H1 (cell line): ENCODE results near the gene ZSCAN22. TPM values are rescaled to one million over a fixed set of nuclear protein-coding genes. Genes with fewer than 3 reads are reported as not detected.

Source experiments
- CTCF ChIA-PET: fragments of 300-600 bp; sonication (Branson Sonifier 250); formaldehyde crosslinking; loops from one replicate; lab custom pipeline; 2021; ENCODE audit not compliant: partially characterized antibody; lab: Charles Lee
- POLR2A ChIA-PET: fragments of 300-600 bp; sonication (Branson Sonifier 250); formaldehyde crosslinking; loops from one replicate; lab custom pipeline; 2021; ENCODE audit warnings: inconsistent platforms; ENCODE audit not compliant: partially characterized antibody; lab: Charles Lee
- DNase-seq, 2 experiments: peaks; one replicate each; pipeline versions ENCODE4 v3.0.0 to v3.0.0-alpha.2; 2010 to 2022; ENCODE audit warnings: low spot score in 2 of 2, low read depth in 1 of 2, mixed read lengths in 1 of 2
- FAIRE-seq: peaks from 2 replicates; lab custom pipeline; 2011; peaks lifted over from hg19 to GRCh38; lab: Jason Lieb, UNC
- H2AFZ ChIP-seq: 2 replicates; pipeline ENCODE4 v1.8.1; 2012; ENCODE audit warnings: low read length, inconsistent platforms
- H2AK5ac ChIP-seq: 2 replicates; pipeline ENCODE4 v1.6.1; 2013; ENCODE audit warnings: low read depth, low read length
- H2BK120ac ChIP-seq: replicated peaks from 2 replicates; pipeline ENCODE3; 2013; ENCODE audit warnings: low read depth, low read length, inconsistent platforms
- H2BK12ac ChIP-seq: 2 replicates; pipeline ENCODE4 v1.6.1; 2013; ENCODE audit warnings: low read depth, low read length
- H2BK15ac ChIP-seq: 2 replicates; pipeline ENCODE4 v1.6.1; 2013; ENCODE audit warnings: low read length
- H2BK20ac ChIP-seq: 2 replicates; pipeline ENCODE4 v1.6.1; 2013; ENCODE audit warnings: low read length
- H2BK5ac ChIP-seq: 2 replicates; pipeline ENCODE4 v1.6.1; 2013; ENCODE audit warnings: low read depth, low read length
- H3K14ac ChIP-seq: 2 replicates; pipeline ENCODE4 v1.6.1; 2013; ENCODE audit warnings: inconsistent platforms; ENCODE audit not compliant: insufficient read length
- H3K18ac ChIP-seq: 2 replicates; pipeline ENCODE4 v1.6.1; 2013; ENCODE audit warnings: low read length; ENCODE audit errors: extremely low read depth
- H3K23ac ChIP-seq: 2 replicates; pipeline ENCODE4 v1.6.1; 2013; ENCODE audit warnings: inconsistent platforms; ENCODE audit not compliant: insufficient read length
- H3K23me2 ChIP-seq: 2 replicates; pipeline ENCODE4 v1.6.1; 2013; ENCODE audit warnings: low read depth, low read length
- H3K27ac ChIP-seq: 2 replicates; pipeline ENCODE4 v1.6.1; 2011; ENCODE audit warnings: low read depth, low read length, inconsistent platforms
- H3K27me3 ChIP-seq, 4 experiments: replicated peaks in 1 of 4; 1 replicate in 1 of 4; 2 replicates in 3 of 4; pipeline versions ENCODE4 v1.6.1 to v1.8.1; 2011 to 2013; ENCODE audit warnings: low read length in 3 of 4, mild to moderate bottlenecking in 3 of 4, inconsistent platforms in 2 of 4, mixed read lengths in 2 of 4, moderate library complexity in 1 of 4; ENCODE audit not compliant: control insufficient read depth in 3 of 4, insufficient read depth in 3 of 4; ENCODE audit errors: extremely low read depth in 1 of 4
- H3K36me3 ChIP-seq, 4 experiments: 2 replicates each; pipeline versions ENCODE4 v1.6.1 to v1.8.1; 2011 to 2013; ENCODE audit warnings: mild to moderate bottlenecking in 4 of 4, low read length in 3 of 4, moderate library complexity in 2 of 4, control low read depth in 1 of 4, inconsistent platforms in 1 of 4; ENCODE audit not compliant: insufficient read depth in 4 of 4, control insufficient read depth in 2 of 4
- H3K4ac ChIP-seq: replicated peaks from 2 replicates; pipeline ENCODE3; 2013; ENCODE audit warnings: low read length, low read depth, mixed read lengths, inconsistent platforms; ENCODE audit not compliant: insufficient read length
- H3K4me1 ChIP-seq, 4 experiments: replicated peaks in 1 of 4; 1 replicate in 1 of 4; 2 replicates in 3 of 4; pipeline versions ENCODE4 v1.6.1 to v1.8.1; 2011 to 2013; ENCODE audit warnings: low read length in 3 of 4, inconsistent platforms in 2 of 4, mixed read lengths in 1 of 4; ENCODE audit not compliant: insufficient read depth in 4 of 4, control insufficient read depth in 3 of 4
- H3K4me2 ChIP-seq, 2 experiments: 2 replicates each; pipeline versions ENCODE4 v1.6.1 to v1.8.1; 2011 to 2013; ENCODE audit warnings: low read depth in 2 of 2, low read length in 2 of 2, control low read depth in 1 of 2, inconsistent platforms in 1 of 2, mild to moderate bottlenecking in 1 of 2; ENCODE audit not compliant: insufficient read depth in 1 of 2
- H3K4me3 ChIP-seq, 4 experiments: fragments of 200-600, 300-600 bp in 1 of 4; sonication (generic), shearing (Covaris generic), sonication (Bioruptor Twin) in 1 of 4; 2 replicates each; pipeline versions ENCODE4 v1.5.1 to v1.8.1; 2011 to 2016; ENCODE audit warnings: low read length in 4 of 4, low read depth in 3 of 4, control low read depth in 2 of 4, inconsistent platforms in 2 of 4, mild to moderate bottlenecking in 2 of 4, mixed read lengths in 1 of 4, moderate library complexity in 1 of 4; ENCODE audit not compliant: insufficient read depth in 2 of 4; ENCODE audit errors: extremely low read depth in 1 of 4
- H3K56ac ChIP-seq: replicated peaks from 2 replicates; pipeline ENCODE3; 2013; ENCODE audit warnings: low read depth, mild to moderate bottlenecking, mixed read lengths, low read length, inconsistent platforms; ENCODE audit not compliant: insufficient read length
- H3K79me1 ChIP-seq: 2 replicates; pipeline ENCODE4 v1.6.1; 2013; ENCODE audit warnings: low read depth, low read length, control low read depth
- H3K79me2 ChIP-seq, 2 experiments: 2 replicates each; pipeline versions ENCODE4 v1.6.1 to v1.8.1; 2012 to 2013; ENCODE audit warnings: low read length in 2 of 2, mild to moderate bottlenecking in 2 of 2, inconsistent platforms in 1 of 2; ENCODE audit not compliant: insufficient read depth in 2 of 2, control insufficient read depth in 1 of 2
- H3K9ac ChIP-seq, 4 experiments: replicated peaks in 1 of 4; 1 replicate in 1 of 4; 2 replicates in 3 of 4; pipeline versions ENCODE4 v1.6.1 to v1.8.1; 2011 to 2013; ENCODE audit warnings: low read depth in 3 of 4, low read length in 3 of 4, control low read depth in 2 of 4, mild to moderate bottlenecking in 2 of 4, moderate library complexity in 2 of 4, inconsistent platforms in 1 of 4; ENCODE audit errors: extremely low read depth in 1 of 4
- H3K9me3 ChIP-seq, 2 experiments: 2 replicates each; pipeline versions ENCODE4 v1.6.1 to v1.8.1; 2012 to 2013; ENCODE audit warnings: mild to moderate bottlenecking in 2 of 2, moderate library complexity in 2 of 2, control low read depth in 1 of 2, inconsistent platforms in 1 of 2, low read depth in 1 of 2, low read length in 1 of 2, mixed read lengths in 1 of 2; ENCODE audit not compliant: insufficient read depth in 2 of 2
- H4K20me1 ChIP-seq, 2 experiments: replicated peaks in 1 of 2; 2 replicates each; pipeline versions ENCODE3 to v1.8.1; 2011 to 2013; ENCODE audit warnings: inconsistent platforms in 2 of 2, low read length in 2 of 2, mild to moderate bottlenecking in 1 of 2; ENCODE audit not compliant: insufficient read depth in 2 of 2, control insufficient read depth in 1 of 2
- H4K5ac ChIP-seq: 2 replicates; pipeline ENCODE4 v1.6.1; 2013; ENCODE audit warnings: low read length, low read depth, mixed read lengths, inconsistent platforms; ENCODE audit not compliant: insufficient read length
- H4K8ac ChIP-seq: 2 replicates; pipeline ENCODE4 v1.8.0; 2013; ENCODE audit warnings: mild to moderate bottlenecking, moderate library complexity, low read length, inconsistent platforms; ENCODE audit not compliant: insufficient read depth; ENCODE audit errors: extremely low read depth
- H4K91ac ChIP-seq: replicated peaks from 2 replicates; pipeline ENCODE3; 2013; ENCODE audit warnings: low read length, mixed read lengths, inconsistent platforms; ENCODE audit not compliant: insufficient read length
- SP1 ChIP-seq: IDR thresholded peaks from 2 replicates; pipeline ENCODE4 v1.6.1; 2011; ENCODE audit warnings: low read depth, low read length
- WGBS, 2 experiments: shearing (Covaris generic) in 1 of 2; methylation state at CpG; one replicate each; pipeline versions ENCODE4 v1.1.6 to v1.1.7; 2013 to 2015; ENCODE audit warnings: low lambda C conversion rate in 2 of 2, mixed read lengths in 2 of 2, inconsistent platforms in 1 of 2, low coverage in 1 of 2, missing lambda C conversion rate in 1 of 2; ENCODE audit not compliant: insufficient replicate concordance in 2 of 2, insufficient coverage in 1 of 2, insufficient read length in 1 of 2; ENCODE audit errors: extremely low coverage in 1 of 2, missing lambda C conversion rate in 1 of 2; 5-methylcytosine and 5-hydroxymethylcytosine counted together
- polyA plus RNA-seq, 7 experiments: library from polyadenylated mRNA; depleted of rRNA in 3 of 7; stranded (reverse) in 5 of 7; unstranded in 2 of 7; fragments of >200 nt in 5 of 7; fragments of 200-250 nt in 2 of 7; gene quantifications; 1 replicate in 5 of 7; 2 replicates in 1 of 7; 4 replicates in 1 of 7; pipeline versions ENCODE4 v1.2.1 to v1.2.3, GENCODE V29; 2011 to 2013; ENCODE audit warnings: missing spikeins in 2 of 7, mixed read lengths in 2 of 7
- total RNA-seq: library from RNA; stranded (reverse); fragmentation: NEBNext Ultra II Directional; extraction: Animal tissue kit (Norgen Biotek cat#: 25700); gene quantifications from 2 replicates; pipeline ENCODE4 v1.2.1, GENCODE V29; 2021

Gene ZSCAN22
- total and polyA plus RNA-seq, 2 of the 8 experiments (the other 6 are each of a cell fraction or from before 2014, with no cell fraction given) = 3.2 to 3.3 TPM

DNA sequence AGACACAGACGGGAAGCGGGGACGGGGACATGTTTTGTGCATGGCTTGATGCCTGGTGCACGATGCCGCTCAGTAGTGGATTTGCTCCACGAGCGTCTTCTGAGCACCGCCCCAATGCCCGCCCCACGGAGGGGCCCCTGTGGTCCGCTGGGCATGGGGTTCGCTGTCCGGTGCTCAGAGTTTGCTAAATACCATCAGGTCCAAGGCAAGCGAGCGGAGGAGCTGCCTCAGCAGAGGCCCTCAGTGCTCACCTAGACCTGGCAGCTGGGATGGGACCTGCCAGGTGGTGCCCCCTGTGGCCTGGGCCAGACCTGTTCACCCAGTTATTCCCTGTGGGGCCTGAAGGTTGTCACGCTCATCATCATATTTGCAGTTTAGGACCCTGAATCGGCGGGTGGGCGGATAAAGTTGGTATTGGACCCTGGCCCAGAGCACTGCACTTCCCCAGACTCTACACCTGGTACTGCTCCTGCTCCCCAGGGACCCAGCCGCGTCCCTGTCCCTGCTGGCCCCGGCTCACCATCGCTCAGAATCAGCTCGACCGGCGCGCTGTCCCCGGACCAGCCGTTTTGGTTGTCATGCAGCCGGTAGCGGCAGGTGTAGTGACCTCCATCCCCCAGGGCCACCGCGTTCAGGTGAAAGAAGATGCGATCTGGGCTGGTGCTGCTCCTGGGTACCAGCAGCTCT, 24.2 kb downstream of the ZSCAN22 start:
- no peak overlapping the region for H2AK5ac ChIP-seq
- H2BK5ac ChIP-seq = no peak overlapping the region
- H2BK20ac ChIP-seq = no peak overlapping the region
- no peak overlapping the region for H2BK15ac ChIP-seq
- H3K9me3 ChIP-seq = no peaks in the 10 kb centered on the region
- no peak overlapping the region for H3K23ac ChIP-seq
- no peak for DNase-seq
- H3K18ac ChIP-seq = no peak overlapping the region
- ChIA-PET POLR2A (interaction anchor here (1.3 to 11.4 kb wide), 3 partner anchors 11 to 44 kb away, joined by 3 to 102 read pairs (median 9); partner anchors contain the start of genes RNF225 and ZNF497), CTCF (interaction anchor here (0.6 to 2.9 kb wide), 7 partner anchors 12 to 132 kb away, joined by 3 to 14 read pairs (median 4); partner anchors contain the start of gene ZNF497)
- no peak overlapping the region for H4K91ac ChIP-seq
- H3K79me2 ChIP-seq = no peaks in the 10 kb centered on the region
- H3K56ac ChIP-seq = no peak overlapping the region
- TF ChIP-seq SP1 = no peak
- H3K27me3 ChIP-seq = 0 out of 7 replicates have a peak, but pooled peaks cover 0 to 3% (median 0%) of the 10 kb centered on the region in 4 experiments
- H3K27ac ChIP-seq = no peak overlapping the region
- no peak overlapping the region for H3K4me2 ChIP-seq
- H2BK120ac ChIP-seq = no peak overlapping the region
- H4K20me1 ChIP-seq = peaks cover 0 to 3% of the 10 kb centered on the region in 2 experiments
- peaks cover 9% of the 10 kb centered on the region for H3K23me2 ChIP-seq
- no peak overlapping the region for H2BK12ac ChIP-seq
- no peaks in the 10 kb centered on the region for H3K36me3 ChIP-seq
- FAIRE-seq = no peak
- no peak overlapping the region for H3K9ac ChIP-seq
- H3K4me3 ChIP-seq = no peak overlapping the region
- peak overlapping the region; percentile 68; the same call in 1 of the 2 replicates for H4K8ac ChIP-seq
- no peaks in the 10 kb centered on the region for H3K79me1 ChIP-seq
- no peak overlapping the region for H4K5ac ChIP-seq
- no peak overlapping the region for H2AFZ ChIP-seq
- H3K14ac ChIP-seq = no peak overlapping the region
- WGBS, 2 experiments = 93% methylated on average over 34 of the region's 34 CpGs; no CpG with 5 or more reads in 1 of the 2 experiments
- no peak overlapping the region for H3K4ac ChIP-seq
- no peaks in the 10 kb centered on the region; a peak in 1 of 7 replicates for H3K4me1 ChIP-seq
